ENCODE results near the gene WNT7B. TPM values are rescaled to one million over a fixed set of nuclear protein-coding genes. Genes with fewer than 3 reads are reported as not detected.
A peak's percentile ranks its signal among the peaks of the same experiment; 100 is the strongest.

WNT7B gene
- total RNA-seq, 2 donors from 2014 or later, result not detected

- no peaks in the 10 kb centered on the region for H3K4me1 Mint-ChIP-seq
- peaks cover 22% of the 10 kb centered on the region for H3K27me3 Mint-ChIP-seq
- DNase-seq (no peak), ATAC-seq (no peak)
- no peaks in the 10 kb centered on the region for H3K9me3 ChIP-seq (ENCODE audit: control insufficient read depth, low read length, poor library complexity, severe bottlenecking)
- H3K27ac Mint-ChIP-seq, result no peak overlapping the region
- H3K4me3 Mint-ChIP-seq, result no peak overlapping the region
- H3K36me3 Mint-ChIP-seq (ENCODE audit: low read depth), result no peaks in the 10 kb centered on the region
Observed at GRCh38 chr22:45959719-45960476, 17.1 kb downstream of the WNT7B start.

GRCh38 chr22:45958971-45959370, 18.0 kb downstream of the WNT7B start:
- no peak for DNase-seq
- H3K4me1 Mint-ChIP-seq, result no peaks in the 10 kb centered on the region
- H3K9me3 ChIP-seq (ENCODE audit: control insufficient read depth, low read length, poor library complexity, severe bottlenecking), result no peaks in the 10 kb centered on the region
- H3K4me3 Mint-ChIP-seq, result no peak overlapping the region
- H3K36me3 Mint-ChIP-seq (ENCODE audit: low read depth), result no peaks in the 10 kb centered on the region
- peaks cover 20% of the 10 kb centered on the region for H3K27me3 Mint-ChIP-seq
- H3K27ac Mint-ChIP-seq, result no peak overlapping the region
- ATAC-seq, result no peak

GRCh38 chr22:45957826-45958225, 19.1 kb downstream of the WNT7B start:
- no peaks in the 10 kb centered on the region for H3K9me3 ChIP-seq (ENCODE audit: control insufficient read depth, low read length, poor library complexity, severe bottlenecking)
- no peak overlapping the region for H3K4me3 Mint-ChIP-seq
- DNase-seq (no peak), ATAC-seq (no peak)
- H3K36me3 Mint-ChIP-seq (ENCODE audit: low read depth), result no peaks in the 10 kb centered on the region
- peaks cover 31% of the 10 kb centered on the region for H3K27me3 Mint-ChIP-seq
- no peak overlapping the region for H3K27ac Mint-ChIP-seq
- H3K4me1 Mint-ChIP-seq, result no peaks in the 10 kb centered on the region

GRCh38 chr22:45953178-45953577, 23.8 kb downstream of the WNT7B start:
- Mint-ChIP-seq H3K4me3 (no peak overlapping the region), H3K4me1 (no peaks in the 10 kb centered on the region), H3K27me3 (peaks cover 42% of the 10 kb centered on the region), H3K36me3 (ENCODE audit: low read depth) (no peaks in the 10 kb centered on the region), H3K27ac (no peak overlapping the region)
- no peak for DNase-seq
- no peaks in the 10 kb centered on the region for H3K9me3 ChIP-seq (ENCODE audit: control insufficient read depth, low read length, poor library complexity, severe bottlenecking)
- no peak for ATAC-seq

GRCh38 chr22:45952553-45952952, 24.4 kb downstream of the WNT7B start:
- Mint-ChIP-seq H3K4me1 (no peaks in the 10 kb centered on the region), H3K4me3 (no peak overlapping the region), H3K27ac (no peak overlapping the region), H3K36me3 (ENCODE audit: low read depth) (no peaks in the 10 kb centered on the region), H3K27me3 (peaks cover 37% of the 10 kb centered on the region)
- DNase-seq (no peak), ATAC-seq (no peak)
- no peaks in the 10 kb centered on the region for H3K9me3 ChIP-seq (ENCODE audit: control insufficient read depth, low read length, poor library complexity, severe bottlenecking)

- Mint-ChIP-seq H3K27me3 (peaks cover 41% of the 10 kb centered on the region), H3K4me3 (no peak overlapping the region), H3K36me3 (ENCODE audit: low read depth) (no peaks in the 10 kb centered on the region), H3K27ac (no peak overlapping the region), H3K4me1 (no peaks in the 10 kb centered on the region)
- no peak for ATAC-seq
- DNase-seq, result no peak
- H3K9me3 ChIP-seq (ENCODE audit: control insufficient read depth, low read length, poor library complexity, severe bottlenecking), result no peaks in the 10 kb centered on the region
Observed at GRCh38 chr22:45952151-45952550, 24.8 kb downstream of the WNT7B start.

GRCh38 chr22:45949891-45950290, 27.1 kb downstream of the WNT7B start:
- Mint-ChIP-seq H3K4me3 (no peak overlapping the region), H3K36me3 (ENCODE audit: low read depth) (no peaks in the 10 kb centered on the region), H3K4me1 (no peaks in the 10 kb centered on the region), H3K27me3 (peaks cover 43% of the 10 kb centered on the region), H3K27ac (no peak overlapping the region)
- ATAC-seq (no peak), DNase-seq (no peak)
- no peaks in the 10 kb centered on the region for H3K9me3 ChIP-seq (ENCODE audit: control insufficient read depth, low read length, poor library complexity, severe bottlenecking)

- H3K36me3 Mint-ChIP-seq (ENCODE audit: low read depth), result no peaks in the 10 kb centered on the region
- no peak overlapping the region for H3K4me3 Mint-ChIP-seq
- no peak overlapping the region for H3K27ac Mint-ChIP-seq
- no peaks in the 10 kb centered on the region for H3K4me1 Mint-ChIP-seq
- DNase-seq, result no peak
- H3K9me3 ChIP-seq (ENCODE audit: control insufficient read depth, low read length, poor library complexity, severe bottlenecking), result no peaks in the 10 kb centered on the region
- ATAC-seq, result no peak
- H3K27me3 Mint-ChIP-seq, result peaks cover 43% of the 10 kb centered on the region
Observed at GRCh38 chr22:45949258-45949870, 27.6 kb downstream of the WNT7B start.

GRCh38 chr22:45948081-45948648, 28.8 kb downstream of the WNT7B start:
- ATAC-seq (peak; percentile 32), DNase-seq (no peak)
- no peaks in the 10 kb centered on the region for H3K36me3 Mint-ChIP-seq (ENCODE audit: low read depth)
- H3K27ac Mint-ChIP-seq, result no peak overlapping the region
- H3K9me3 ChIP-seq (ENCODE audit: control insufficient read depth, low read length, poor library complexity, severe bottlenecking), result no peaks in the 10 kb centered on the region
- H3K4me3 Mint-ChIP-seq, result no peak overlapping the region
- H3K4me1 Mint-ChIP-seq, result no peaks in the 10 kb centered on the region
- peaks cover 33% of the 10 kb centered on the region for H3K27me3 Mint-ChIP-seq

- H3K4me1 Mint-ChIP-seq, result no peaks in the 10 kb centered on the region
- H3K36me3 Mint-ChIP-seq (ENCODE audit: low read depth), result no peaks in the 10 kb centered on the region
- DNase-seq (no peak), ATAC-seq (no peak)
- peaks cover 28% of the 10 kb centered on the region for H3K27me3 Mint-ChIP-seq
- no peak overlapping the region for H3K27ac Mint-ChIP-seq
- H3K9me3 ChIP-seq (ENCODE audit: control insufficient read depth, low read length, poor library complexity, severe bottlenecking), result no peaks in the 10 kb centered on the region
- no peak overlapping the region for H3K4me3 Mint-ChIP-seq
Observed at GRCh38 chr22:45946805-45947600, 30.0 kb downstream of the WNT7B start.

- Mint-ChIP-seq H3K4me1 (no peaks in the 10 kb centered on the region), H3K36me3 (ENCODE audit: low read depth) (no peaks in the 10 kb centered on the region), H3K27me3 (peaks cover 28% of the 10 kb centered on the region), H3K4me3 (no peak overlapping the region), H3K27ac (no peak overlapping the region)
- no peaks in the 10 kb centered on the region for H3K9me3 ChIP-seq (ENCODE audit: control insufficient read depth, low read length, poor library complexity, severe bottlenecking)
- no peak for ATAC-seq
- no peak for DNase-seq
Observed at GRCh38 chr22:45945621-45946106, 31.3 kb downstream of the WNT7B start.

GRCh38 chr22:45942787-45943493, 34.0 kb downstream of the WNT7B start:
- Mint-ChIP-seq H3K4me3 (no peak overlapping the region), H3K27me3 (peaks cover 17% of the 10 kb centered on the region), H3K27ac (no peak overlapping the region), H3K4me1 (no peaks in the 10 kb centered on the region), H3K36me3 (ENCODE audit: low read depth) (no peaks in the 10 kb centered on the region)
- DNase-seq (no peak), ATAC-seq (no peak)
- H3K9me3 ChIP-seq (ENCODE audit: control insufficient read depth, low read length, poor library complexity, severe bottlenecking), result no peaks in the 10 kb centered on the region

All from T-helper 17 cell (primary cell).